Naive thymus-derived CD8-positive, alpha-beta T cell (primary cell): ENCODE data around the gene OR2A42. TPM values are rescaled to one million over a fixed set of nuclear protein-coding genes. Genes with fewer than 3 reads are reported as not detected.
"Not testable (repeated sequence)": the region's sequence is repeated elsewhere in the genome, so short reads cannot be mapped to it uniquely, and the experiment has no call there.

Experiments used
- ATAC-seq, 2 donors: fragments of 150-1000 bp; cut with Tn5 transposase in 1 of 2; sonication (Bioruptor Pico), chemical (Tn5 transposase) in 1 of 2; 1 replicate in 1 of 2; 2 replicates in 1 of 2; pipeline ENCODE4 v1.10.0; 2021; ENCODE audit warnings: mild to moderate bottlenecking in 2 of 2, moderate library complexity in 2 of 2
- POLR2A ChIA-PET: fragments of 350-600 bp; sonication (Branson Sonifier 250); formaldehyde crosslinking; loops from one replicate; lab custom pipeline; 2021; ENCODE audit warnings: antibody characterized with exemption; lab: Charles Lee
- DNase-seq, 10 donors: peaks; one replicate each; pipeline versions ENCODE4 v3.0.0 to v3.0.0-alpha.2; 2020 to 2022
- H3K27ac Mint-ChIP-seq, 10 donors: one replicate each; pipeline ENCODE4 v1.8.0; 2020 to 2022; ENCODE audit warnings: mild to moderate bottlenecking in 10 of 10, mixed read lengths in 10 of 10, moderate library complexity in 4 of 10, inconsistent platforms in 1 of 10
- H3K27me3 Mint-ChIP-seq, 5 donors: one replicate each; pipeline ENCODE4 v1.8.0; 2021 to 2022; ENCODE audit warnings: mixed read lengths in 5 of 5
- H3K36me3 Mint-ChIP-seq, 3 donors: one replicate each; pipeline ENCODE4 v1.8.0; 2020 to 2022; ENCODE audit warnings: mixed read lengths in 3 of 3, mild to moderate bottlenecking in 2 of 3, inconsistent platforms in 1 of 3
- H3K4me1 Mint-ChIP-seq, 4 donors: one replicate each; pipeline ENCODE4 v1.8.0; 2021 to 2022; ENCODE audit warnings: mixed read lengths in 4 of 4
- H3K4me3 Mint-ChIP-seq, 10 donors: one replicate each; pipeline ENCODE4 v1.8.0; 2020 to 2022; ENCODE audit warnings: mild to moderate bottlenecking in 10 of 10, mixed read lengths in 10 of 10, moderate library complexity in 6 of 10, inconsistent platforms in 1 of 10
- H3K9me3 Mint-ChIP-seq, 9 donors: one replicate each; pipeline ENCODE4 v1.8.0; 2020 to 2022; ENCODE audit warnings: mixed read lengths in 9 of 9, mild to moderate bottlenecking in 3 of 9, inconsistent platforms in 1 of 9, moderate library complexity in 1 of 9
- polyA plus RNA-seq, 3 donors: library from polyadenylated mRNA; unstranded; fragments of 300-500 nt; fragmentation: Illumina TruSeq; gene quantifications; one replicate each; pipeline ENCODE4 v1.2.3, GENCODE V29; 2021
- total RNA-seq, 8 experiments: library from RNA in 2 of 8; stranded (reverse) in 2 of 8; gene quantifications; one replicate each; pipeline ENCODE4 v1.2.3 and lab custom pipeline; 2021 to 2026

The OR2A42 gene
- total and polyA plus RNA-seq, 5 experiments from 2014 or later = 0.09 to 0.16 TPM; not detected in 3

- H3K27me3 Mint-ChIP-seq, H3K27ac Mint-ChIP-seq, H3K36me3 Mint-ChIP-seq, ATAC-seq, H3K9me3 Mint-ChIP-seq, DNase-seq, H3K4me1 Mint-ChIP-seq, H3K4me3 Mint-ChIP-seq, POLR2A ChIA-PET: not testable (repeated sequence)
Observed at GRCh38 chr7:144205306-144205705, 34.1 kb downstream of the OR2A42 start.

DNA sequence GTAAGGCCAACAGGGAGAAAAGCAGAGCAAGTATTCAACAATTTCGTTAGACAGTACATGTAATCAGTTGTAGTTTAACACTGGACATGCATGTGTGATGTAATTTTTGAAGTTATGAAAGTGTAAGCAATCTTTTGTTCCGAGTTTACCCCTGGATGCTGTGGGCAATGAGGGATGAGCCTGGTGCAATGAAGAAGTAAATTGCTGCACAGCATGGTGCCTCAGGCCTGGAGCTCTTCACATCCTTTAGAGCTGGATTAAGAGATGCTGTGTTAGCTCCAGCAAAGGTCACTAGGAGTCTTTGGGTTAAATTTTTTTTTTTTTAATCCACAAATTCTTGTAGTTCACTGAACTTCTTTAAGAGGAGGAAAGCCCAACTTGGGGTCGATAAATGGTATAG is 36.3 kb downstream of the OR2A42 start:
- H3K27ac Mint-ChIP-seq, H3K9me3 Mint-ChIP-seq, ATAC-seq, H3K4me1 Mint-ChIP-seq, DNase-seq, H3K36me3 Mint-ChIP-seq, H3K27me3 Mint-ChIP-seq, POLR2A ChIA-PET, H3K4me3 Mint-ChIP-seq: not testable (repeated sequence)

- H3K9me3 Mint-ChIP-seq, DNase-seq, H3K36me3 Mint-ChIP-seq, POLR2A ChIA-PET, H3K4me1 Mint-ChIP-seq, H3K27ac Mint-ChIP-seq, H3K4me3 Mint-ChIP-seq, H3K27me3 Mint-ChIP-seq: not testable (repeated sequence)
- peak; percentile 84 to 94 for ATAC-seq
Observed at GRCh38 chr7:144201978-144202377, 37.4 kb downstream of the OR2A42 start.

- H3K4me1 Mint-ChIP-seq, H3K9me3 Mint-ChIP-seq, H3K4me3 Mint-ChIP-seq, H3K36me3 Mint-ChIP-seq, POLR2A ChIA-PET, DNase-seq, ATAC-seq, H3K27me3 Mint-ChIP-seq: not testable (repeated sequence)
- H3K27ac Mint-ChIP-seq = peak overlapping the region in 1 of 10 donors; percentile 38
Observed at GRCh38 chr7:144198934-144199333, 40.5 kb downstream of the OR2A42 start.

- H3K9me3 Mint-ChIP-seq, H3K36me3 Mint-ChIP-seq, POLR2A ChIA-PET, H3K4me1 Mint-ChIP-seq, H3K27me3 Mint-ChIP-seq: not testable (repeated sequence)
- peak in 1 of 10 donors; percentile 0 for DNase-seq
- peak; percentile 79 for ATAC-seq
- peak within 1 kb of the TSS in 6 of 10 donors; percentile 13 to 83 (median 50) for H3K27ac Mint-ChIP-seq
- H3K4me3 Mint-ChIP-seq = peak within 1 kb of the TSS in 8 of 10 donors; percentile 47 to 87 (median 56)
Observed at GRCh38 chr7:144195212-144195872, 44.1 kb downstream of the OR2A42 start, which contains the start of gene ARHGEF35. TSS of gene ARHGEF35 (minus strand) at chr7:144195833. CDS start at chr7:144188383, 7,450 bp downstream.

DNA sequence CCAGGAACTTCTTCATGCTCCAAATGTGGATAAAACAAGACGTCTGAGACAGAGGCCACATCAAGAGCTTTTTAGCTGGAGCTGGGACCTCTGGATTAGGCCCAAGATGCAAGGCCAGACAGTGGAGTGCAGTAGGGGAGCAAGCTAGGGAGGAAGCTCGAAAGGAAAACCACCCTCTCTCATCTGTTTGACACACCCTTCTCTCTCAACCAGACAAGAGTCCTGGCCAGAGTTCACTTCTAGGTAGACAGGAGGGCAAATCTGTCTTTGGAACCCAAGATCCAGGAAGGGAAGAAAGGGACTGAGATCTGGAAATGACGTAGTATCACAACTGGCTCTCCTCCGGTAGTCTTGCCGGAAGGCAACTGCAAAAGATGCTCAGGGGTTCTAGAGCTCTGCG is 45.0 kb downstream of the OR2A42 start:
- POLR2A ChIA-PET, H3K4me3 Mint-ChIP-seq, H3K4me1 Mint-ChIP-seq, H3K27me3 Mint-ChIP-seq, H3K27ac Mint-ChIP-seq, H3K9me3 Mint-ChIP-seq, H3K36me3 Mint-ChIP-seq, DNase-seq: not testable (repeated sequence)
- peak in 1 of 2 donors; percentile 22 for ATAC-seq

GRCh38 chr7:144193782-144194181 is 45.6 kb downstream of the OR2A42 start:
- H3K9me3 Mint-ChIP-seq, DNase-seq, H3K4me1 Mint-ChIP-seq, H3K4me3 Mint-ChIP-seq, ATAC-seq, H3K36me3 Mint-ChIP-seq, H3K27ac Mint-ChIP-seq, POLR2A ChIA-PET, H3K27me3 Mint-ChIP-seq: not testable (repeated sequence)

- H3K27ac Mint-ChIP-seq, H3K27me3 Mint-ChIP-seq, H3K36me3 Mint-ChIP-seq, H3K4me1 Mint-ChIP-seq, POLR2A ChIA-PET, DNase-seq, H3K9me3 Mint-ChIP-seq, H3K4me3 Mint-ChIP-seq: not testable (repeated sequence)
- peak in 1 of 2 donors; percentile 39 for ATAC-seq
Observed at GRCh38 chr7:144188578-144189171, 50.7 kb downstream of the OR2A42 start.

GRCh38 chr7:144187848-144188247 is 51.6 kb downstream of the OR2A42 start:
- H3K9me3 Mint-ChIP-seq, POLR2A ChIA-PET, H3K27me3 Mint-ChIP-seq, DNase-seq, H3K4me3 Mint-ChIP-seq, H3K4me1 Mint-ChIP-seq, H3K27ac Mint-ChIP-seq, ATAC-seq, H3K36me3 Mint-ChIP-seq: not testable (repeated sequence)

DNA sequence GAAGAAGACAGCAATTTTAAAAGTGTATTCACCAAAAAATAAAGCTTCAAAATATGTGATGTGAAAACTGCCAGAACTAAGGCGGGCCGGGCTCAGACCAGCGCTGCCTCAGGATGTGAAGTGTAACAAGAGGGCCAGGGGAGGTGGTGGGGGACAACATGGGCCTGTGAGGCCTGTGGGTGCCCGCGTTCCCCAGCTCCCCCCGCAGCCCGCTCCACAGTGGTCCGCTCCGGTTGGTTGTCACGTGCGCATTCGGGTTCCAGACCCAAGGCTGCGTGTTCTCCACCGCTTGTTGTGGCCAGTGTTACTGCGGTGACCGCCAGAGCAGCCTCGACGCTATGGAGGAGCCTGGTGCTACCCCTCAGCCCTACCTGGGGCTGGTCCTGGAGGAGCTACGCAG is 56.2 kb downstream of the OR2A42 start, which contains the start of gene CTAGE4:
Gene CTAGE4 (plus strand): TSS at position 301 of the 400 bp plus-strand sequence. CDS start 38 bp downstream, at position 339.
- ATAC-seq, POLR2A ChIA-PET, DNase-seq, H3K27ac Mint-ChIP-seq, H3K9me3 Mint-ChIP-seq, H3K4me3 Mint-ChIP-seq, H3K27me3 Mint-ChIP-seq, H3K4me1 Mint-ChIP-seq, H3K36me3 Mint-ChIP-seq: not testable (repeated sequence)

DNA sequence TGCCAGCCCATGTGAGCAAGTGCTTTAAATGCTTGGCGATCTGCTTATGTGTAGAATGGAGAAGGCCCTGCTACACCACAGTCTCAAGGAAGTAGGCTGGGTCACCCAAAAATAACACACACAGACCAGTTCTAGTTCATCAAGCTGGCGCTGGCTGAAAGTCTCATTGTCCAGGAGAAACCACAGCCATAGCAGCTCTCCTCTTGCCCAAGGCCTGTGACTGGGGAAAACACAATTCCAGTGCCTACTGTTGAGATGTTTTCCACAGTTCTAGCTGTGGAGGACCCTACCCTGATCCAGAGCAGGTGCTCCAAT is 60.3 kb downstream of the OR2A42 start:
- H3K4me3 Mint-ChIP-seq, H3K36me3 Mint-ChIP-seq, ATAC-seq, POLR2A ChIA-PET, H3K27ac Mint-ChIP-seq, H3K4me1 Mint-ChIP-seq, DNase-seq, H3K9me3 Mint-ChIP-seq: not testable (repeated sequence)
- H3K27me3 Mint-ChIP-seq = peaks cover 0 to 27% (median 2%) of the 10 kb centered on the region in 5 donors

DNA sequence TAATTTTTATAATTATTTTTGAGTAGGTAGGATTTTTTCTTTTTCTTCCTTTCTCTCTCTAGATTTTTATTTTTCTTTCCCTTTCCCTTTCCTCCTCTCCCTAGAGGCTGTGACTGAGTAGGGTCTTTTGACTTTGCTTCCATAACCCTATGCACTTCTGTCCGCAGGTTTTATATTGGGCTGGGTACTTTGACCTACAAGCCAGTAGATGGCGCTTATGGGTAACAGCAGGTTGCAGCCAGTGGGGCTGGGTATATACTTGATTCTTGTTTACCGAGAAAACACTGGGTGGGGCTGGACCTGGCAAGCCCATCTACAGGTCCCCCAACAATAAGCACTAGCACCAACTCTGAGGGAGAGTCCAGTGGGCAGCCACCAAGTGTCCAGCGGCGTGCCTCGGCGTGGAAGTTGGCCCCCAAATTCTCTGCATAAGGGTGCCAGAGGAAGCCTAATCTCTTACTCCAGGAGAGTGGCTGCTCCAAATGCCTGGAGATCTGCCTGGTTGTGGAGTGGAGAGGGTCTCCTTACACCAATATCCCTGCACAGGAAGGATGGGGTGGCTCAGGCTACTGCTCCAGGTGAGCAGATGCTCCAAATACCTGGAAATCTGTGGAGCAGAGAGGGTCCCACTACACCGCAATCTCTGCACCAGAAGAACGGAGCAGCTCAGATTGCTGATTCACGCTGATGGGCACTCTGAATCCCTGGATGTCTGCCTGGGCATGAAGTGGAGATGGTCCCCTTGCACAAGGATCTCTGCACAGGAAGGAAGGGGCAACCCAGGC is 60.8 kb downstream of the OR2A42 start:
- H3K27me3 Mint-ChIP-seq = peaks cover 0 to 27% (median 2%) of the 10 kb centered on the region in 5 donors
- POLR2A ChIA-PET, H3K36me3 Mint-ChIP-seq, H3K4me1 Mint-ChIP-seq, H3K4me3 Mint-ChIP-seq, H3K27ac Mint-ChIP-seq, H3K9me3 Mint-ChIP-seq: not testable (repeated sequence)
- ATAC-seq = peak; percentile 90 to 99
- DNase-seq = peak in 7 of 10 donors; percentile 35 to 69 (median 43)
